Endothelial cell of umbilical vein (primary cell): ENCODE data around the gene CD99L2. TPM values are rescaled to one million over a fixed set of nuclear protein-coding genes. Genes with fewer than 3 reads are reported as not detected.

Experiments used
- BruUV-seq: library from RNA; stranded (reverse); fragments of 400-500 nt; replicated peaks from 2 replicates; lab custom pipeline; 2021; lab: Mats Ljungman, UMichigan
- CTCF ChIA-PET: fragments of 300-600, 350-600 bp; sonication (Branson Sonifier 250); formaldehyde crosslinking; loops from one replicate; lab custom pipeline; 2021; ENCODE audit warnings: antibody characterized with exemption, inconsistent platforms; lab: Charles Lee
- POLR2A ChIA-PET: fragments of 300-600, 350-600 bp; sonication (Branson Sonifier 250); formaldehyde crosslinking; loops from one replicate; lab custom pipeline; 2021; ENCODE audit warnings: antibody characterized with exemption, inconsistent platforms; lab: Charles Lee
- DNase-seq: peaks from one replicate; pipeline ENCODE4 v3.0.0-alpha.2; 2011; ENCODE audit warnings: low read depth, low spot score
- FAIRE-seq: peaks from 2 replicates; lab custom pipeline; 2011; peaks lifted over from hg19 to GRCh38; lab: Jason Lieb, UNC
- H2AFZ ChIP-seq: 2 replicates; pipeline ENCODE4 v1.6.0; 2012; ENCODE audit warnings: low read depth, low read length, control low read depth, inconsistent platforms
- H3K27ac ChIP-seq: 2 replicates; pipeline ENCODE4 v1.5.1; 2011; ENCODE audit warnings: low read depth, mild to moderate bottlenecking, control low read depth, low read length, moderate library complexity; ENCODE audit not compliant: insufficient read depth
- H3K27me3 ChIP-seq, 2 experiments: 2 replicates each; pipeline versions ENCODE4 v1.6.0 to v1.6.1; 2011; ENCODE audit warnings: low read length in 2 of 2, mixed read lengths in 1 of 2; ENCODE audit not compliant: control insufficient read depth in 2 of 2, insufficient read depth in 2 of 2
- H3K36me3 ChIP-seq, 2 experiments: 2 replicates in 1 of 2; 3 replicates in 1 of 2; pipeline ENCODE4 v1.5.1; 2011; ENCODE audit warnings: low read length in 2 of 2, mild to moderate bottlenecking in 1 of 2, moderate library complexity in 1 of 2; ENCODE audit not compliant: control insufficient read depth in 2 of 2, insufficient read depth in 2 of 2; ENCODE audit errors: extremely low read depth in 1 of 2
- H3K4me1 ChIP-seq: 3 replicates; pipeline ENCODE4 v1.5.1; 2011; ENCODE audit warnings: mild to moderate bottlenecking, low read length; ENCODE audit not compliant: control insufficient read depth, insufficient read depth; ENCODE audit errors: extremely low read depth
- H3K4me2 ChIP-seq: 2 replicates; pipeline ENCODE4 v1.6.1; 2011; ENCODE audit warnings: low read length, control low read depth, mixed read lengths; ENCODE audit not compliant: insufficient read depth
- H3K4me3 ChIP-seq, 3 experiments: fragments of 200-600 bp in 1 of 3; sonication (generic), shearing (Covaris generic) in 1 of 3; replicated peaks in 1 of 3; 2 replicates each; pipeline ENCODE4 v1.5.1; 2011 to 2016; ENCODE audit warnings: control low read depth in 3 of 3, low read length in 3 of 3, mild to moderate bottlenecking in 2 of 3, inconsistent platforms in 1 of 3, low read depth in 1 of 3, moderate library complexity in 1 of 3; ENCODE audit not compliant: insufficient read depth in 1 of 3
- H3K79me2 ChIP-seq: 2 replicates; pipeline ENCODE4 v1.6.0; 2012; ENCODE audit warnings: low read length, inconsistent platforms; ENCODE audit not compliant: control insufficient read depth, insufficient read depth
- H3K9ac ChIP-seq: replicated peaks from 2 replicates; pipeline ENCODE3; 2011; ENCODE audit warnings: low read length, control low read depth; ENCODE audit not compliant: insufficient read depth; ENCODE audit errors: extremely low read depth
- H3K9me1 ChIP-seq: replicated peaks from 3 replicates; pipeline ENCODE4 v1.6.0; 2011; ENCODE audit warnings: mild to moderate bottlenecking, low read length; ENCODE audit not compliant: control insufficient read depth, insufficient read depth; ENCODE audit errors: extremely low read depth
- H3K9me3 ChIP-seq: replicated peaks from 2 replicates; pipeline ENCODE4 v1.5.1; 2012; ENCODE audit warnings: low read length, inconsistent platforms; ENCODE audit not compliant: control insufficient read depth, insufficient read depth
- H4K20me1 ChIP-seq: replicated peaks from 2 replicates; pipeline ENCODE3; 2011; ENCODE audit warnings: mild to moderate bottlenecking, low read length; ENCODE audit not compliant: control insufficient read depth, insufficient read depth; ENCODE audit errors: extremely low read depth
- CTCF ChIP-seq, 2 donors: IDR thresholded peaks; 1 replicate in 1 of 2; 2 replicates in 1 of 2; pipeline ENCODE4 v1.5.1; 2011; ENCODE audit warnings: low read length in 2 of 2, mild to moderate bottlenecking in 2 of 2, moderate library complexity in 2 of 2, control low read depth in 1 of 2, inconsistent platforms in 1 of 2, low read depth in 1 of 2; ENCODE audit not compliant: insufficient read depth in 1 of 2; ENCODE audit errors: extremely low read depth in 1 of 2
- EZH2 ChIP-seq: IDR thresholded peaks from 2 replicates; pipeline ENCODE4 v1.6.1; 2012; ENCODE audit warnings: borderline replicate concordance, low read depth, mild to moderate bottlenecking, moderate library complexity, low read length, inconsistent platforms; ENCODE audit not compliant: severe bottlenecking
- FOS ChIP-seq: IDR thresholded peaks from 2 replicates; pipeline ENCODE4 v1.6.1; 2011; ENCODE audit warnings: mild to moderate bottlenecking, low read length, moderate library complexity, borderline replicate concordance; ENCODE audit not compliant: insufficient read depth
- GATA2 ChIP-seq: IDR thresholded peaks from 2 replicates; pipeline ENCODE4 v1.7.0; 2011; ENCODE audit warnings: low read depth, mild to moderate bottlenecking, moderate library complexity, mixed read lengths, low read length; ENCODE audit not compliant: insufficient read length, insufficient read depth
- JUN ChIP-seq: IDR thresholded peaks from 2 replicates; pipeline ENCODE4 v1.6.1; 2011; ENCODE audit warnings: borderline replicate concordance, low read depth; ENCODE audit not compliant: insufficient read length, insufficient read depth
- MAX ChIP-seq: IDR thresholded peaks from 2 replicates; pipeline ENCODE4 v1.6.1; 2011; ENCODE audit not compliant: insufficient read depth, insufficient read length
- MYC ChIP-seq: IDR thresholded peaks from one replicate; pipeline ENCODE4 v1.6.1; 2011; ENCODE audit warnings: mild to moderate bottlenecking, low read depth, low read length
- POLR2A ChIP-seq: IDR thresholded peaks from 2 replicates; pipeline ENCODE4 v1.6.1; 2012; ENCODE audit warnings: low read depth, mild to moderate bottlenecking, control low read depth, low read length
- POLR2AphosphoS5 ChIP-seq: IDR thresholded peaks from 2 replicates; pipeline ENCODE4 v1.6.1; 2012; ENCODE audit warnings: low read depth, mild to moderate bottlenecking, control low read depth, low read length, moderate library complexity; ENCODE audit not compliant: insufficient read depth
- dilution Hi-C: fragments of 300-500 bp; cut with MboI; formaldehyde crosslinking; loops from one replicate; pipeline ENCODE4 v1.15.0; 2019; ENCODE audit warnings: low sequenced_read_pairs; ENCODE audit not compliant: extremely low pct_ligation_motif_present
- intact Hi-C: fragments of 100-400 bp; cut with micrococcal nuclease; formaldehyde crosslinking; loops from one replicate; pipeline ENCODE4 v1.10.0; 2022
- polyA plus RNA-seq, 4 experiments: library from polyadenylated mRNA; depleted of rRNA in 3 of 4; stranded (reverse) in 3 of 4; unstranded in 1 of 4; fragments of >200 nt; gene quantifications; 2 replicates each; pipeline versions ENCODE4 v1.2.1 to v1.2.3, GENCODE V29; 2011 to 2012; ENCODE audit warnings: missing spikeins in 1 of 4
- total RNA-seq: library from RNA; stranded (reverse); gene quantifications from 2 replicates; pipeline ENCODE4 v1.2.3, GENCODE V29; 2021

CD99L2 gene
- total and polyA plus RNA-seq, 2 donors (not counting 3 experiments of a cell fraction or from before 2014, with no cell fraction given) = 33.2 to 43.4 TPM

GRCh38 chrX:150779385-150779784 is 119.1 kb downstream of the CD99L2 start:
- CTCF ChIA-PET = interaction anchor here (1.0 kb wide), 1 partner anchor 303 kb away, joined by 3 read pairs; no protein-coding TSS in a partner anchor
- H2AFZ ChIP-seq = no peak overlapping the region
- H3K4me2 ChIP-seq = no peak overlapping the region
- no peaks in the 10 kb centered on the region for H3K79me2 ChIP-seq
- intact Hi-C loops (no loop called here), dilution Hi-C loops (no loop called here)
- no peaks in the 10 kb centered on the region for H3K4me1 ChIP-seq
- H3K27ac ChIP-seq = no peak overlapping the region
- H3K4me3 ChIP-seq = no peak overlapping the region
- no peak overlapping the region for H3K9ac ChIP-seq
- no peaks in the 10 kb centered on the region for H3K9me1 ChIP-seq
- FAIRE-seq (no peak), DNase-seq (no peak)
- BruUV-seq = no TSS peak
- H4K20me1 ChIP-seq = no peaks in the 10 kb centered on the region
- no peaks in the 10 kb centered on the region for H3K36me3 ChIP-seq
- no peaks in the 10 kb centered on the region for H3K27me3 ChIP-seq
- no peaks in the 10 kb centered on the region for H3K9me3 ChIP-seq
- POLR2A ChIA-PET = no interaction called here
- TF ChIP-seq CTCF (IDR thresholded peaks at IDR 0.05; ENCODE audit: extremely low read depth in 1 of 2, insufficient read depth in 1 of 2, low read depth in 1 of 2, low read length in 2 of 2) = no peak
- TF ChIP-seq EZH2 = no peak
- no peak for TF ChIP-seq POLR2A
- TF ChIP-seq FOS = no peak
- TF ChIP-seq MAX = no peak
- no peak for TF ChIP-seq GATA2
- no peak for TF ChIP-seq POLR2AphosphoS5
- no peak for TF ChIP-seq MYC
- no peak for TF ChIP-seq JUN
